IMR-90 (cell line): ENCODE data around the gene RNF125. TPM values are rescaled to one million over a fixed set of nuclear protein-coding genes. Genes with fewer than 3 reads are reported as not detected.

Source experiments
- ATAC-seq: fragments of 200-7000 bp; cut with Tn5 transposase; 2 replicates; pipeline ENCODE4 v1.9.1; 2020; ENCODE audit warnings: low read depth, mild to moderate bottlenecking, moderate library complexity
- BruUV-seq: library from RNA; stranded (reverse); fragments of 400-500 nt; replicated peaks from 2 replicates; lab custom pipeline; 2021; lab: Mats Ljungman, UMichigan
- CTCF ChIA-PET: fragments of 300-600 bp; formaldehyde crosslinking; extraction: SDS; loops from one replicate; lab custom pipeline; 2021; ENCODE audit warnings: antibody characterized with exemption; lab: Yijun Ruan, JAX
- POLR2A ChIA-PET: fragments of 300-600 bp; sonication (Branson Sonifier 250); formaldehyde crosslinking; loops from one replicate; lab custom pipeline; 2022; ENCODE audit warnings: antibody characterized with exemption; ENCODE audit not compliant: unreplicated experiment; lab: Charles Lee
- DNase-seq: peaks from one replicate; pipeline ENCODE4 v3.0.0; 2013
- H2AFZ ChIP-seq: replicated peaks from 2 replicates; pipeline ENCODE3; 2013; ENCODE audit warnings: low read length, mild to moderate bottlenecking; ENCODE audit not compliant: poor library complexity
- H2AK5ac ChIP-seq: 2 replicates; pipeline ENCODE4 v1.6.1; 2013; ENCODE audit warnings: low read depth, low read length, inconsistent platforms
- H2AK9ac ChIP-seq: replicated peaks from 2 replicates; pipeline ENCODE3; 2013; ENCODE audit warnings: mild to moderate bottlenecking, low read depth, low read length, moderate library complexity; ENCODE audit not compliant: poor library complexity
- H2BK120ac ChIP-seq: 2 replicates; pipeline ENCODE4 v1.6.1; 2013; ENCODE audit warnings: low read depth, low read length, inconsistent platforms
- H2BK15ac ChIP-seq: 3 replicates; pipeline ENCODE4 v1.6.1; 2013; ENCODE audit warnings: low read depth, low read length, inconsistent platforms
- H2BK20ac ChIP-seq: 2 replicates; pipeline ENCODE4 v1.6.1; 2013; ENCODE audit warnings: low read depth, mild to moderate bottlenecking, inconsistent platforms, low read length, moderate library complexity
- H2BK5ac ChIP-seq: 2 replicates; pipeline ENCODE4 v1.6.1; 2013; ENCODE audit warnings: mild to moderate bottlenecking, low read depth, low read length, inconsistent platforms; ENCODE audit not compliant: poor library complexity, severe bottlenecking
- H3K14ac ChIP-seq: replicated peaks from 2 replicates; pipeline ENCODE4 v1.6.1; 2013; ENCODE audit warnings: low read depth, low read length, inconsistent platforms
- H3K18ac ChIP-seq: 2 replicates; pipeline ENCODE4 v1.6.1; 2013; ENCODE audit warnings: low read depth, low read length, control low read depth
- H3K23ac ChIP-seq: 2 replicates; pipeline ENCODE4 v1.6.1; 2013; ENCODE audit warnings: low read depth, low read length, inconsistent platforms
- H3K27ac ChIP-seq: 2 replicates; pipeline ENCODE4 v1.5.1; 2013; ENCODE audit warnings: mild to moderate bottlenecking, control low read depth, low read length; ENCODE audit not compliant: insufficient read depth
- H3K27me3 ChIP-seq: 2 replicates; pipeline ENCODE4 v1.6.1; 2013; ENCODE audit warnings: low read length; ENCODE audit not compliant: control insufficient read depth, insufficient read depth
- H3K36me3 ChIP-seq: 2 replicates; pipeline ENCODE4 v1.6.1; 2013; ENCODE audit warnings: low read length, mixed read lengths; ENCODE audit not compliant: control insufficient read depth, insufficient read depth
- H3K4ac ChIP-seq: 2 replicates; pipeline ENCODE4 v1.6.1; 2013; ENCODE audit warnings: low read depth, low read length, inconsistent platforms
- H3K4me1 ChIP-seq: 2 replicates; pipeline ENCODE4 v1.6.1; 2013; ENCODE audit warnings: low read length, mixed read lengths; ENCODE audit not compliant: control insufficient read depth, insufficient read depth
- H3K4me2 ChIP-seq: 2 replicates; pipeline ENCODE4 v1.6.1; 2013; ENCODE audit warnings: low read depth, mild to moderate bottlenecking, control low read depth, low read length, moderate library complexity
- H3K4me3 ChIP-seq: 2 replicates; pipeline ENCODE4 v1.5.1; 2013; ENCODE audit warnings: low read depth, mild to moderate bottlenecking, control low read depth, low read length, moderate library complexity; ENCODE audit not compliant: insufficient read depth
- H3K56ac ChIP-seq: 2 replicates; pipeline ENCODE4 v1.6.1; 2013; ENCODE audit warnings: low read length, inconsistent platforms; ENCODE audit not compliant: insufficient read depth; ENCODE audit errors: extremely low read depth
- H3K79me1 ChIP-seq, 2 experiments: 2 replicates each; pipeline ENCODE4 v1.6.1; 2013; ENCODE audit warnings: low read length in 2 of 2, inconsistent platforms in 1 of 2, low read depth in 1 of 2
- H3K9ac ChIP-seq: 2 replicates; pipeline ENCODE4 v1.6.1; 2013; ENCODE audit warnings: low read depth, low read length, control low read depth
- H3K9me1 ChIP-seq: 2 replicates; pipeline ENCODE4 v1.6.1; 2013; ENCODE audit warnings: low read length, inconsistent platforms; ENCODE audit not compliant: insufficient read depth
- H3K9me3 ChIP-seq: 2 replicates; pipeline ENCODE4 v1.6.1; 2013; ENCODE audit warnings: low read length; ENCODE audit not compliant: control insufficient read depth, insufficient read depth
- H4K20me1 ChIP-seq: 2 replicates; pipeline ENCODE4 v1.6.1; 2013; ENCODE audit warnings: low read length, inconsistent platforms; ENCODE audit not compliant: insufficient read depth
- H4K5ac ChIP-seq: 2 replicates; pipeline ENCODE4 v1.6.1; 2013; ENCODE audit warnings: mild to moderate bottlenecking, low read depth, low read length, control low read depth
- H4K8ac ChIP-seq, 2 experiments: 2 replicates each; pipeline ENCODE4 v1.6.1; 2013; ENCODE audit warnings: low read depth in 2 of 2, low read length in 2 of 2, control low read depth in 1 of 2, inconsistent platforms in 1 of 2
- H4K91ac ChIP-seq: 2 replicates; pipeline ENCODE4 v1.6.1; 2013; ENCODE audit warnings: low read depth, low read length, inconsistent platforms; ENCODE audit not compliant: insufficient read depth
- BHLHE40 ChIP-seq: fragments of 150-350 bp; IDR thresholded peaks from 2 replicates; pipeline ENCODE4 v1.6.1; 2016; ENCODE audit warnings: mild to moderate bottlenecking, low read depth, low read length
- CEBPB ChIP-seq: IDR thresholded peaks from 2 replicates; pipeline ENCODE4 v1.6.1; 2012; ENCODE audit warnings: low read depth, low read length, improper control_type of control experiment
- CHD1 ChIP-seq: IDR thresholded peaks from 2 replicates; pipeline ENCODE4 v1.6.1; 2012; ENCODE audit warnings: low read depth, low read length, improper control_type of control experiment
- CTCF ChIP-seq: conservative IDR thresholded peaks from 2 replicates; pipeline ENCODE4 v1.5.1; 2012; ENCODE audit warnings: mild to moderate bottlenecking, low read depth, low read length, improper control_type of control experiment
- FOS ChIP-seq: fragments of 150-350 bp; IDR thresholded peaks from 2 replicates; pipeline ENCODE4 v1.6.1; 2016; ENCODE audit warnings: low read depth, low read length
- MAFK ChIP-seq: IDR thresholded peaks from 2 replicates; pipeline ENCODE4 v1.6.1; 2012; ENCODE audit warnings: low read depth, low read length, improper control_type of control experiment
- MAZ ChIP-seq: IDR thresholded peaks from 2 replicates; pipeline ENCODE4 v1.6.1; 2012; ENCODE audit warnings: low read depth, mild to moderate bottlenecking, low read length, improper control_type of control experiment, moderate library complexity, borderline replicate concordance
- MXI1 ChIP-seq: IDR thresholded peaks from 2 replicates; pipeline ENCODE4 v1.6.1; 2012; ENCODE audit warnings: low read depth, mild to moderate bottlenecking, low read length, moderate library complexity, borderline replicate concordance
- NFE2L2 ChIP-seq: fragments of 150-350 bp; IDR thresholded peaks from 2 replicates; pipeline ENCODE4 v1.6.1; 2016; ENCODE audit warnings: low read depth, mild to moderate bottlenecking, low read length
- RAD21 ChIP-seq: IDR thresholded peaks from 2 replicates; pipeline ENCODE4 v1.6.1; 2012; ENCODE audit warnings: low read length, improper control_type of control experiment
- RFX5 ChIP-seq: IDR thresholded peaks from 2 replicates; pipeline ENCODE4 v1.8.0; 2012; ENCODE audit warnings: low read depth, mild to moderate bottlenecking, low read length, moderate library complexity
- SMC3 ChIP-seq: fragments of 150-350 bp; IDR thresholded peaks from 2 replicates; pipeline ENCODE4 v1.6.1; 2016; ENCODE audit warnings: low read depth, mild to moderate bottlenecking, antibody characterized with exemption, low read length, moderate library complexity
- WGBS, 2 experiments: methylation state at CpG; one replicate each; pipeline versions ENCODE4 v1.1.5 to v1.1.7; 2013; ENCODE audit warnings: missing lambda C conversion rate in 2 of 2; ENCODE audit not compliant: insufficient read length in 1 of 2; ENCODE audit errors: extremely low coverage in 2 of 2; 5-methylcytosine and 5-hydroxymethylcytosine counted together
- dilution Hi-C: fragments of 300-500 bp; cut with HindIII; formaldehyde crosslinking; loops from one replicate; pipeline ENCODE4 v1.14.3; 2018; ENCODE audit warnings: low sequenced_read_pairs; ENCODE audit not compliant: unreplicated experiment
- in situ Hi-C: fragments of 300-500 bp; cut with MboI; formaldehyde crosslinking; loops from 3 replicates; pipeline ENCODE4 v1.14.3; 2019; ENCODE audit warnings: low sequenced_read_pairs, inconsistent platforms, mixed read lengths
- intact Hi-C: fragments of 100-400 bp; cut with micrococcal nuclease; formaldehyde crosslinking; loops from 2 replicates; pipeline ENCODE4 v1.10.0; 2022
- polyA plus RNA-seq, 3 experiments: library from polyadenylated mRNA; depleted of rRNA; stranded (reverse); fragments of >200 nt; gene quantifications; 2 replicates each; pipeline ENCODE4 v1.2.3, GENCODE V29; 2012; ENCODE audit warnings: low replicate concordance in 1 of 3
- total RNA-seq: library from RNA; depleted of rRNA; stranded (reverse); fragments of >200 nt; gene quantifications from 2 replicates; pipeline ENCODE4 v1.2.3, GENCODE V29; 2012
- TF ChIP-seq, protein P1 (sequence below): fragments of 150-350 bp; IDR thresholded peaks from 2 replicates; pipeline ENCODE4 v1.6.1; 2016; ENCODE audit warnings: low read depth, mild to moderate bottlenecking, low read length, moderate library complexity, borderline replicate concordance

RNF125 gene
- total and polyA plus RNA-seq, 2 of the 4 experiments (the other 2 are of a cell fraction) = under 0.01 to 0.10 TPM

GRCh38 chr18:31983976-31984375, 34.6 kb upstream of the RNF125 start:
- Histone ChIP-seq H4K20me1 (no peaks in the 10 kb centered on the region), H3K9me3 (no peaks in the 10 kb centered on the region), H4K8ac (no peak overlapping the region), H3K14ac (no peak overlapping the region), H3K4me2 (no peak overlapping the region), H2BK15ac (no peak overlapping the region), H3K4me1 (no peaks in the 10 kb centered on the region), H2AK9ac (no peak overlapping the region), H2AFZ (no peak overlapping the region), H4K91ac (no peak overlapping the region), H3K18ac (no peak overlapping the region), H3K4ac (no peak overlapping the region), H2BK120ac (no peak overlapping the region), H2BK20ac (no peak overlapping the region), H3K4me3 (no peak overlapping the region), H2AK5ac (no peak overlapping the region), H3K9ac (no peak overlapping the region), H2BK5ac (no peak overlapping the region), H3K27me3 (no peaks in the 10 kb centered on the region), H3K79me1 (no peaks in the 10 kb centered on the region), H3K56ac (no peak overlapping the region), H3K27ac (no peak overlapping the region), H3K36me3 (no peaks in the 10 kb centered on the region), H3K9me1 (no peaks in the 10 kb centered on the region), H4K5ac (no peak overlapping the region), H3K23ac (no peak overlapping the region)
- POLR2A ChIA-PET = no interaction called here
- 0% methylated on average over 1 of the region's 5 CpGs; no CpG with 5 or more reads in 1 of the 2 experiments for WGBS, 2 experiments
- DNase-seq (no peak), ATAC-seq (no peak)
- dilution Hi-C loops (no loop called here), intact Hi-C loops (no loop called here), in situ Hi-C loops (no loop called here)
- TF ChIP-seq MAZ (no peak), NFE2L2 (no peak), CTCF (no peak), FOS (no peak), BHLHE40 (no peak), RAD21 (no peak), MAFK (no peak), CEBPB (no peak), MXI1 (no peak), SMC3 (no peak), CHD1 (no peak), RFX5 (no peak)
- TF ChIP-seq, protein P1, sequence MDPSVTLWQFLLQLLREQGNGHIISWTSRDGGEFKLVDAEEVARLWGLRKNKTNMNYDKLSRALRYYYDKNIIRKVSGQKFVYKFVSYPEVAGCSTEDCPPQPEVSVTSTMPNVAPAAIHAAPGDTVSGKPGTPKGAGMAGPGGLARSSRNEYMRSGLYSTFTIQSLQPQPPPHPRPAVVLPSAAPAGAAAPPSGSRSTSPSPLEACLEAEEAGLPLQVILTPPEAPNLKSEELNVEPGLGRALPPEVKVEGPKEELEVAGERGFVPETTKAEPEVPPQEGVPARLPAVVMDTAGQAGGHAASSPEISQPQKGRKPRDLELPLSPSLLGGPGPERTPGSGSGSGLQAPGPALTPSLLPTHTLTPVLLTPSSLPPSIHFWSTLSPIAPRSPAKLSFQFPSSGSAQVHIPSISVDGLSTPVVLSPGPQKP = no peak
- no TSS peak for BruUV-seq
- CTCF ChIA-PET = no interaction called here
